GM23338 (cell line): Measurements from ENCODE around the gene SFMBT2. TPM values are rescaled to one million over a fixed set of nuclear protein-coding genes. Genes with fewer than 3 reads are reported as not detected.

Experiments
- ATAC-seq: fragments of 200-7000 bp; cut with Tn5 transposase; 3 replicates; pipeline ENCODE4 v1.9.1; 2020
- DNase-seq: peaks from one replicate; pipeline ENCODE4 v3.0.0-alpha.2; 2015; ENCODE audit warnings: low spot score
- H2AFZ ChIP-seq: fragments of 200-600 bp; sonication (generic); 2 replicates; pipeline ENCODE4 v1.8.0; 2016; ENCODE audit warnings: antibody characterized with exemption, mild to moderate bottlenecking, moderate library complexity
- H3F3A ChIP-seq: fragments of 200-600 bp; sonication (generic); replicated peaks from 2 replicates; pipeline ENCODE4 v1.8.0; 2017; ENCODE audit warnings: antibody characterized with exemption, mixed run types, low read depth
- H3K27ac ChIP-seq: fragments of 200-600 bp; sonication (generic); 2 replicates; pipeline ENCODE4 v1.6.1; 2016; ENCODE audit warnings: low read depth
- H3K27me3 ChIP-seq: fragments of 200-600 bp; sonication (generic); 2 replicates; pipeline ENCODE4 v1.8.0; 2016; ENCODE audit warnings: mild to moderate bottlenecking, mixed run types, moderate library complexity; ENCODE audit not compliant: insufficient read depth
- H3K36me3 ChIP-seq: fragments of 200-600 bp; sonication (generic); 2 replicates; pipeline ENCODE4 v1.8.0; 2016; ENCODE audit warnings: mild to moderate bottlenecking; ENCODE audit not compliant: insufficient read depth
- H3K4me1 ChIP-seq: fragments of 200-600 bp; sonication (generic); 2 replicates; pipeline ENCODE4 v1.8.0; 2016; ENCODE audit warnings: mild to moderate bottlenecking, moderate library complexity; ENCODE audit not compliant: insufficient read depth
- H3K4me2 ChIP-seq: fragments of 200-600 bp; sonication (generic); 2 replicates; pipeline ENCODE4 v1.7.1; 2017; ENCODE audit warnings: mixed run types
- H3K4me3 ChIP-seq: fragments of 200-600 bp; sonication (generic); 2 replicates; pipeline ENCODE4 v1.6.1; 2016; ENCODE audit warnings: mixed run types
- H3K79me2 ChIP-seq: fragments of 200-600 bp; sonication (generic); replicated peaks from 2 replicates; pipeline ENCODE4 v1.8.0; 2017; ENCODE audit warnings: mild to moderate bottlenecking; ENCODE audit not compliant: insufficient read depth
- H3K9me2 ChIP-seq: fragments of 200-600 bp; sonication (generic); 2 replicates; pipeline ENCODE4 v1.8.0; 2017; ENCODE audit not compliant: insufficient read depth
- H4K20me1 ChIP-seq: fragments of 200-600 bp; sonication (generic); replicated peaks from 2 replicates; pipeline ENCODE4 v1.8.0; 2017; ENCODE audit warnings: mild to moderate bottlenecking; ENCODE audit not compliant: insufficient read depth
- H3K27ac Mint-ChIP-seq: 2 replicates; pipeline ENCODE4 v1.8.0; 2020; ENCODE audit warnings: inconsistent platforms, mild to moderate bottlenecking, moderate library complexity, mixed read lengths
- H3K27me3 Mint-ChIP-seq: 3 replicates; pipeline ENCODE4 v1.8.0; 2022; ENCODE audit warnings: low read depth, mild to moderate bottlenecking, moderate library complexity, mixed read lengths, inconsistent platforms; ENCODE audit not compliant: insufficient read depth, poor library complexity
- H3K36me3 Mint-ChIP-seq: 3 replicates; pipeline ENCODE4 v1.8.0; 2021; ENCODE audit warnings: low read depth, mild to moderate bottlenecking, inconsistent platforms, moderate library complexity, mixed read lengths
- H3K4me1 Mint-ChIP-seq: 3 replicates; pipeline ENCODE4 v1.8.0; 2020; ENCODE audit warnings: mild to moderate bottlenecking, inconsistent platforms, mixed read lengths
- H3K4me3 Mint-ChIP-seq: 3 replicates; pipeline ENCODE4 v1.8.0; 2021; ENCODE audit warnings: moderate library complexity, mild to moderate bottlenecking, inconsistent platforms, mixed read lengths
- H3K9me3 Mint-ChIP-seq: 3 replicates; pipeline ENCODE4 v1.8.0; 2020; ENCODE audit warnings: moderate library complexity, mild to moderate bottlenecking, inconsistent platforms, mixed read lengths
- CTCF ChIP-seq, 2 experiments: fragments of 200-600 bp in 1 of 2; sonication (generic) in 1 of 2; conservative IDR thresholded peaks; 2 replicates each; pipeline versions ENCODE4 v1.5.1 to v1.6.1; 2016 to 2017; ENCODE audit warnings: antibody characterized with exemption in 2 of 2, low read depth in 2 of 2, mild to moderate bottlenecking in 2 of 2, moderate library complexity in 1 of 2
- NANOG ChIP-seq: IDR thresholded peaks from 2 replicates; pipeline ENCODE4 v1.6.1; 2016; ENCODE audit warnings: antibody characterized with exemption, borderline replicate concordance
- ZNF462 ChIP-seq: fragments of 250-450 bp; sonication (Bioruptor Pico); IDR thresholded peaks from 2 replicates; pipeline ENCODE4 v1.5.0; 2020; ENCODE audit warnings: mild to moderate bottlenecking, moderate library complexity
- polyA plus RNA-seq: library from polyadenylated mRNA; unstranded; fragments of >200 nt; fragmentation: Nextera tagmentation; extraction: Ambion mirVana; gene quantifications from 2 replicates; pipeline ENCODE4 v1.2.1, GENCODE V29; 2016
- total RNA-seq: library from RNA; depleted of rRNA; stranded (reverse); fragments of >200 nt; shearing (Covaris generic); gene quantifications from 2 replicates; pipeline ENCODE4 v1.2.3, GENCODE V29; 2014

Gene SFMBT2
- total and polyA plus RNA-seq, 2 experiments from 2014 or later = 2.7 to 6.7 TPM

DNA sequence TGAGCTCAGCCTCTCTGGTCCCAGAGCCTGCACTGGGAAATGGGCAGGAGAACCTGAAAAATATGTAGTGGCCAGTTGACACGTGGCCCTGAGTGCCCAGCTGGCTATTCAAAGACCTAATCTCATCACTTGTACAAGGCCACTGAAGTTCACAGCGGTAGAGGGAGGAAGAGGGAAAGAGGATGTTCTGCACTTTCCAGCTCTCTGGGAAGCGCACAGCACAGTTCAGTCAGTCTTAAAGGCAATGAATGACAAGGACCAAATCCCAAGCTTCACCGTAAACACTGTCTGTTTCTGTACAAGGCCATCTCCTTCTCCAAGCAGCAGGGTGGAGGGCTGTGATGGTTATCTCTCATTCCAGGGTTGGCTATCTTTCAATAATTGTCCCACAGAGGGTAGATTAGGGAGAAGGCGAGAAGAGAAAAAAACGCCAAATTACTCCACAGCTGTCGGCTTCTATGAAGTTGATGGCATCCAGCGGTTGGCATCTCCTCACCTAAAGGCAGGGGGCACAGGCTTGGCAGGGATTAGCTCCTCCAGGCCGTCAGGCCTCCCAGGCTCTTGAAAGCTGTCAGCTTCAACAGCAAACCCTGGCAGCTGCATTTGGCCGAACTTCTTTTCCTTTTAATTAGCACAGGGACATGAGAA lies 10.6 kb downstream of the SFMBT2 start:
- Histone ChIP-seq H4K20me1 (peaks cover 10% of the 10 kb centered on the region), H3K4me1 (peaks cover 7% of the 10 kb centered on the region; the same call in 1 of the 2 replicates), H3K9me2 (no peaks in the 10 kb centered on the region), H3K36me3 (no peaks in the 10 kb centered on the region), H3F3A (no peaks in the 10 kb centered on the region), H3K27ac (no peak overlapping the region), H2AFZ (no peak overlapping the region), H3K27me3 (no peaks in the 10 kb centered on the region), H3K4me3 (no peak overlapping the region), H3K4me2 (no peak overlapping the region), H3K79me2 (peaks cover 68% of the 10 kb centered on the region)
- no peak for ATAC-seq
- H3K36me3 Mint-ChIP-seq = no peaks in the 10 kb centered on the region
- H3K9me3 Mint-ChIP-seq = no peaks in the 10 kb centered on the region
- H3K4me3 Mint-ChIP-seq = no peak overlapping the region
- H3K27ac Mint-ChIP-seq = no peak overlapping the region
- no peak for DNase-seq
- peaks cover 5% of the 10 kb centered on the region; the same call in 2 of the 3 replicates for H3K4me1 Mint-ChIP-seq
- no peak for TF ChIP-seq ZNF462 (CRISPR knock-in tag)
- H3K27me3 Mint-ChIP-seq = peaks cover 2% of the 10 kb centered on the region

DNA sequence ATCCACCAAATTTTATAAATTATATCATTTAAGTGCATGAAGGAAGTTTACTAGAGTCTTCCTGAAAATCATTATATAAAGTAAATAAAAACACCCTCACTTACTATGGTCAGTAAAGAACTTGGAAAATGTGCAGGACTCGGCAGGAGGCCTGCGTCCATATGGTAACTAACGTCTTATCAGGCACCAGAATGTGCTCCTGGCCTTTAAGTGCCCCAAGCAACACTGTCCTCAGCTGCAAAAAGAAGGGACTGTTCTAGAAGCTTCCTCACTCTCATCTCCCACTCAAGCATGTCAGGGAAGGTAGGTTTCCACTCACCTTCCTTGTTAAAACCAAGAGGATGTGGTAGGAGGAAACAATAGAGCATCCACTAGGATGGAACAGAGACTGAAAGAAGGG lies 11.3 kb downstream of the SFMBT2 start:
- no peak overlapping the region for H3K4me3 ChIP-seq
- no peaks in the 10 kb centered on the region for H3K36me3 ChIP-seq
- TF ChIP-seq CTCF (conservative IDR thresholded peaks at IDR 0.05; ENCODE audit: low read depth in 2 of 2) (no peak), NANOG (no peak)
- Mint-ChIP-seq H3K36me3 (no peaks in the 10 kb centered on the region), H3K27me3 (no peaks in the 10 kb centered on the region), H3K27ac (no peak overlapping the region), H3K4me3 (no peak overlapping the region), H3K9me3 (no peaks in the 10 kb centered on the region), H3K4me1 (no peaks in the 10 kb centered on the region; the same call in 2 of the 3 replicates)
- H3F3A ChIP-seq = no peaks in the 10 kb centered on the region
- DNase-seq (no peak), ATAC-seq (no peak)
- H3K4me2 ChIP-seq = no peak overlapping the region
- H3K27me3 ChIP-seq = no peaks in the 10 kb centered on the region
- H3K27ac ChIP-seq = no peak overlapping the region
- H3K4me1 ChIP-seq = 0 out of 2 replicates have a peak, but pooled peaks cover 4% of the 10 kb centered on the region
- no peaks in the 10 kb centered on the region for H3K9me2 ChIP-seq
- no peak overlapping the region for H2AFZ ChIP-seq
- H4K20me1 ChIP-seq = peaks cover 10% of the 10 kb centered on the region
- H3K79me2 ChIP-seq = peaks cover 61% of the 10 kb centered on the region
